ENCODE measurements around the gene PPM1B.

The PPM1B gene

GRCh38 chr2:44152865-44153669 lies 15.6 kb upstream of the PPM1B start:
- FAIRE-seq (no peak), DNase-seq (ENCODE audit: insufficient read length, low spot score) (no peak)

GRCh38 chr2:44155666-44156446 lies 12.8 kb upstream of the PPM1B start:
- TF ChIP-seq PAX5 (IDR thresholded peaks at IDR 0.05; ENCODE audit: insufficient read depth, low read length, severe bottlenecking) (no peak), POLR2A (IDR thresholded peaks at IDR 0.05; ENCODE audit: low read depth, low read length) (no peak), POU2F2 (IDR thresholded peaks at IDR 0.05; ENCODE audit: low read depth, low read length) (no peak), TAF1 (IDR thresholded peaks at IDR 0.05; ENCODE audit: low read depth, low read length) (no peak), POLR2AphosphoS5 (IDR thresholded peaks at IDR 0.05; ENCODE audit: low read depth, low read length) (no peak), SPI1 (IDR thresholded peaks at IDR 0.05; ENCODE audit: low read depth, low read length) (no peak)
- DNase-seq (ENCODE audit: insufficient read length, low spot score): no peak
- no peak for FAIRE-seq

More at GRCh38 chr2:44152865-44153669, 15.6 kb upstream of the PPM1B start:
- TF ChIP-seq POU2F2 (IDR thresholded peaks at IDR 0.05; ENCODE audit: low read depth, low read length) (no peak), TAF1 (IDR thresholded peaks at IDR 0.05; ENCODE audit: low read depth, low read length) (no peak), PAX5 (IDR thresholded peaks at IDR 0.05; ENCODE audit: insufficient read depth, low read length, severe bottlenecking) (no peak), POLR2AphosphoS5 (IDR thresholded peaks at IDR 0.05; ENCODE audit: low read depth, low read length) (no peak), SPI1 (IDR thresholded peaks at IDR 0.05; ENCODE audit: low read depth, low read length) (no peak), POLR2A (IDR thresholded peaks at IDR 0.05; ENCODE audit: low read depth, low read length) (no peak)

GRCh38 chr2:44163777-44164176 lies 4.9 kb upstream of the PPM1B start:
- no peak for FAIRE-seq
- no peak for TF ChIP-seq POLR2A (IDR thresholded peaks at IDR 0.05; ENCODE audit: low read depth, low read length)
- no peak for DNase-seq (ENCODE audit: insufficient read length, low spot score)

- TF ChIP-seq TAF1 (IDR thresholded peaks at IDR 0.05; ENCODE audit: low read depth, low read length) (no peak), PAX5 (IDR thresholded peaks at IDR 0.05; ENCODE audit: insufficient read depth, low read length, severe bottlenecking) (no peak), POU2F2 (IDR thresholded peaks at IDR 0.05; ENCODE audit: low read depth, low read length) (no peak), POLR2AphosphoS5 (IDR thresholded peaks at IDR 0.05; ENCODE audit: low read depth, low read length) (no peak), SPI1 (IDR thresholded peaks at IDR 0.05; ENCODE audit: low read depth, low read length) (no peak), POLR2A (IDR thresholded peaks at IDR 0.05; ENCODE audit: low read depth, low read length) (no peak)
- DNase-seq (ENCODE audit: insufficient read length, low spot score): no peak
- no peak for FAIRE-seq
These were observed 4.1 kb upstream of the PPM1B start for GRCh38 chr2:44164617-44165016.

- FAIRE-seq: no peak
- TF ChIP-seq POLR2A (IDR thresholded peaks at IDR 0.05; ENCODE audit: low read depth, low read length) (no peak), POU2F2 (IDR thresholded peaks at IDR 0.05; ENCODE audit: low read depth, low read length) (no peak), POLR2AphosphoS5 (IDR thresholded peaks at IDR 0.05; ENCODE audit: low read depth, low read length) (no peak), TAF1 (IDR thresholded peaks at IDR 0.05; ENCODE audit: low read depth, low read length) (no peak), PAX5 (IDR thresholded peaks at IDR 0.05; ENCODE audit: insufficient read depth, low read length, severe bottlenecking) (no peak), SPI1 (IDR thresholded peaks at IDR 0.05; ENCODE audit: low read depth, low read length) (no peak)
- no peak for DNase-seq (ENCODE audit: insufficient read length, low spot score)
These were observed 2.6 kb upstream of the PPM1B start for GRCh38 chr2:44166096-44166495.

- no peak; the same call in 1 of the 2 replicates for TF ChIP-seq POU2F2 (IDR thresholded peaks at IDR 0.05; ENCODE audit: low read depth, low read length)
- no peak for TF ChIP-seq POLR2AphosphoS5 (IDR thresholded peaks at IDR 0.05; ENCODE audit: low read depth, low read length)
- TF ChIP-seq POLR2A (IDR thresholded peaks at IDR 0.05; ENCODE audit: low read depth, low read length): no peak
- no peak for TF ChIP-seq PAX5 (IDR thresholded peaks at IDR 0.05; ENCODE audit: insufficient read depth, low read length, severe bottlenecking)
- TF ChIP-seq SPI1 (IDR thresholded peaks at IDR 0.05; ENCODE audit: low read depth, low read length): no peak
- TF ChIP-seq TAF1 (IDR thresholded peaks at IDR 0.05; ENCODE audit: low read depth, low read length): no peak
- no peak for FAIRE-seq
These were observed 1.3 kb upstream of the PPM1B start for GRCh38 chr2:44167311-44167907.

GRCh38 chr2:44167908-44168680 lies 581 bp upstream of the PPM1B start:
- TF ChIP-seq POLR2A (IDR thresholded peaks at IDR 0.05; ENCODE audit: low read depth, low read length): peak; percentile 60; the same call in 1 of the 2 replicates
- TF ChIP-seq PAX5 (IDR thresholded peaks at IDR 0.05; ENCODE audit: insufficient read depth, low read length, severe bottlenecking): no peak
- TF ChIP-seq POU2F2 (IDR thresholded peaks at IDR 0.05; ENCODE audit: low read depth, low read length): 0 out of 2 replicates have a peak, but pooled peaks have one; percentile 47
- TF ChIP-seq POLR2AphosphoS5 (IDR thresholded peaks at IDR 0.05; ENCODE audit: low read depth, low read length): peak; percentile 61; the same call in 1 of the 2 replicates
- DNase-seq (ENCODE audit: insufficient read length, low spot score) (peak; percentile 87), FAIRE-seq (no peak)

More at GRCh38 chr2:44167311-44167907, 1.3 kb upstream of the PPM1B start:
- no peak for DNase-seq (ENCODE audit: insufficient read length, low spot score)

GRCh38 chr2:44169155-44169898 lies 652 bp downstream of the PPM1B start:
- TF ChIP-seq SPI1 (IDR thresholded peaks at IDR 0.05; ENCODE audit: low read depth, low read length) (peak; percentile 48), POLR2A (IDR thresholded peaks at IDR 0.05; ENCODE audit: low read depth, low read length) (peak; percentile 32; the same call in 1 of the 2 replicates), POU2F2 (IDR thresholded peaks at IDR 0.05; ENCODE audit: low read depth, low read length) (no peak), PAX5 (IDR thresholded peaks at IDR 0.05; ENCODE audit: insufficient read depth, low read length, severe bottlenecking) (no peak), POLR2AphosphoS5 (IDR thresholded peaks at IDR 0.05; ENCODE audit: low read depth, low read length) (peak; percentile 57; the same call in 1 of the 2 replicates), TAF1 (IDR thresholded peaks at IDR 0.05; ENCODE audit: low read depth, low read length) (peak; percentile 63; the same call in 1 of the 2 replicates)
- peak; percentile 84 for FAIRE-seq

More at GRCh38 chr2:44169155-44169898, 652 bp downstream of the PPM1B start:
- peak; percentile 23 for DNase-seq (ENCODE audit: insufficient read length, low spot score)
